A673 (cell line): ENCODE measurements around the gene RPTOR.

Experiments
- CTCF ChIP-seq: fragments of 300-800, 200-600 bp; sonication (generic); conservative IDR thresholded peaks from 2 replicates; pipeline ENCODE4 v1.5.1; 2017; ENCODE audit warnings: low read depth, mild to moderate bottlenecking, antibody characterized with exemption, low read length, moderate library complexity, mixed read lengths
- EZH2 ChIP-seq: fragments of 200-600 bp; sonication (generic); IDR thresholded peaks from 2 replicates; pipeline ENCODE4 v1.6.1; 2017; ENCODE audit warnings: borderline replicate concordance, low read depth, mild to moderate bottlenecking, mixed read lengths, antibody characterized with exemption, low read length; ENCODE audit not compliant: poor library complexity, severe bottlenecking

- TF ChIP-seq CTCF (no peak), EZH2 (no peak)
Observed at GRCh38 chr17:81009136-81009535, 464.5 kb downstream of the RPTOR start.
